Heart left ventricle (tissue), 16 donors: ENCODE measurements around the gene ATRN. TPM values are rescaled to one million over a fixed set of nuclear protein-coding genes. Genes with fewer than 3 reads are reported as not detected.

Source experiments
- ATAC-seq, 4 donors: fragments of 200-7000 bp; cut with Tn5 transposase; one replicate each; pipeline ENCODE4 v1.9.1; 2020 to 2022; ENCODE audit warnings: moderate library complexity in 4 of 4, mild to moderate bottlenecking in 3 of 4, moderate number of reproducible peaks in 1 of 4
- DNase-seq, 5 donors: peaks; one replicate each; pipeline ENCODE4 v3.0.0-alpha.2; 2020
- H3K27ac ChIP-seq, 12 donors: fragments of 200-600 bp; sonication (generic) in 4 of 12; one replicate each; pipeline versions ENCODE4 v1.5.0 to v1.8.0; 2016 to 2022; ENCODE audit warnings: mild to moderate bottlenecking in 2 of 12
- H3K27me3 ChIP-seq, 9 donors: fragments of 200-600 bp; sonication (generic) in 2 of 9; one replicate each; pipeline versions ENCODE4 v1.5.1 to v1.8.0; 2016 to 2022; ENCODE audit warnings: mild to moderate bottlenecking in 3 of 9
- H3K36me3 ChIP-seq, 9 donors: fragments of 200-600 bp; sonication (generic) in 2 of 9; one replicate each; pipeline versions ENCODE4 v1.5.0 to v1.8.0; 2018 to 2022; ENCODE audit warnings: mild to moderate bottlenecking in 2 of 9
- H3K4me1 ChIP-seq, 12 donors: fragments of 200-600 bp; sonication (generic) in 4 of 12; one replicate each; pipeline versions ENCODE4 v1.5.0 to v1.8.0; 2016 to 2022; ENCODE audit warnings: mild to moderate bottlenecking in 3 of 12
- H3K4me3 ChIP-seq, 12 donors: fragments of 200-600 bp; sonication (generic) in 4 of 12; one replicate each; pipeline versions ENCODE4 v1.5.0 to v1.8.0; 2017 to 2022; ENCODE audit warnings: mild to moderate bottlenecking in 9 of 12, moderate library complexity in 4 of 12
- H3K9me3 ChIP-seq, 12 donors: fragments of 200-600 bp; sonication (generic) in 4 of 12; one replicate each; pipeline versions ENCODE4 v1.5.0 to v1.8.0; 2016 to 2022; ENCODE audit warnings: mild to moderate bottlenecking in 1 of 12
- CTCF ChIP-seq, 12 donors: fragments of 200-600 bp; sonication (generic) in 4 of 12; IDR thresholded peaks; one replicate each; pipeline versions ENCODE4 v1.5.0 to v1.8.0; 2018 to 2022; ENCODE audit warnings: antibody characterized with exemption in 12 of 12, mild to moderate bottlenecking in 5 of 12
- POLR2A ChIP-seq, 2 donors: fragments of 450-650 bp; IDR thresholded peaks; one replicate each; pipeline ENCODE4 v1.6.1; 2017; ENCODE audit warnings: antibody characterized with exemption in 2 of 2, mild to moderate bottlenecking in 2 of 2, moderate library complexity in 2 of 2
- WGBS, 4 donors: extraction: QIAGEN DNeasy Blood & Tissue Kit in 2 of 4; methylation state at CpG; one replicate each; pipeline versions ENCODE4 v1.1.5 to v1.1.7; 2013 to 2018; 5-methylcytosine and 5-hydroxymethylcytosine counted together
- intact Hi-C, 10 donors: fragments of 100-400 bp; cut with DNase I; formaldehyde crosslinking; loops; one replicate each; pipeline versions ENCODE4 v1.11.1 to v1.14.2; 2022
- polyA plus RNA-seq, 2 donors: library from polyadenylated mRNA; stranded (reverse); fragments of 200-250 nt; gene quantifications; one replicate each; pipeline ENCODE4 v1.2.3, GENCODE V29; 2013
- total RNA-seq, 9 donors: library from RNA; depleted of rRNA in 2 of 9; stranded (reverse); fragments of >200 nt in 2 of 9; fragmentation: NEBNext Ultra II Directional in 3 of 9; extraction: Animal tissue kit (Norgen Biotek cat#: 25700) in 3 of 9; gene quantifications; one replicate each; pipeline versions ENCODE4 v1.1.0 to v1.2.4, GENCODE V29; 2016 to 2023
- donor health status: ischemic (EF 13 %, LVEDD 7.1; RV severe dilation, severe dysfunction).
- donor health status: healthy with polysubstance abuse.
- donor health status: DM: no; HTN: yes; CAD: no.
- donor health status: DM: no; HTN: no; CAD: no.
- donor health status: ischemic (EF 25% LVEDD 6.9; RV normal size, moderate dysfunction).
- donor health status: ischemic (EF 25% LVEDD 5.7; RV mildly dilated, moderate dysfunction).
- donor health status: healthy.
- donor health status: DM: yes; HTN: yes; CAD: no.
- donor health status: ischemic (EF 35%, LVEDD 5.7; RV mildly dilated, moderate dysfunction).
- donor health status: nonischemic (EF 11% LVEDD 7.7; RV severe dilation, severe dysfunction).
- donor health status: DM: yes; HTN: yes; CAD: no.
- donor health status: PGD.
- donor health status: ischemic (EF 29% LVEDD 5.4; RV normal size, mild dysfunction).
- donor health status: nonischemic (EF 23%, LVEDD 6.1; RV moderate dilation, normal function).

Gene ATRN
- total and polyA plus RNA-seq, 11 donors, result 4.8 to 44.7 (median 32.6) TPM

- no peak for TF ChIP-seq POLR2A (IDR thresholded peaks at IDR 0.05)
- peak in 1 of 5 donors; percentile 32 for DNase-seq
- H3K9me3 ChIP-seq, result no peaks in the 10 kb centered on the region
- H3K36me3 ChIP-seq, result no peaks in the 10 kb centered on the region
- peak overlapping the region in 4 of 12 donors; percentile 5 to 80 (median 30) for H3K27ac ChIP-seq
- intact Hi-C loops, result no loop called here
- H3K4me1 ChIP-seq, result peaks cover 0 to 29% (median 0%) of the 10 kb centered on the region in 12 donors
- no peaks in the 10 kb centered on the region for H3K27me3 ChIP-seq
- peak; percentile 15 to 51 (median 36) for ATAC-seq
- 79 to 94% (median 86%) methylated on average over 13 to 14 of the region's 14 CpGs for WGBS, 4 donors
- H3K4me3 ChIP-seq, result peak overlapping the region in 1 of 12 donors; percentile 4
Measured at GRCh38 chr20:3430376-3431069, 40.3 kb upstream of the ATRN start.

DNA sequence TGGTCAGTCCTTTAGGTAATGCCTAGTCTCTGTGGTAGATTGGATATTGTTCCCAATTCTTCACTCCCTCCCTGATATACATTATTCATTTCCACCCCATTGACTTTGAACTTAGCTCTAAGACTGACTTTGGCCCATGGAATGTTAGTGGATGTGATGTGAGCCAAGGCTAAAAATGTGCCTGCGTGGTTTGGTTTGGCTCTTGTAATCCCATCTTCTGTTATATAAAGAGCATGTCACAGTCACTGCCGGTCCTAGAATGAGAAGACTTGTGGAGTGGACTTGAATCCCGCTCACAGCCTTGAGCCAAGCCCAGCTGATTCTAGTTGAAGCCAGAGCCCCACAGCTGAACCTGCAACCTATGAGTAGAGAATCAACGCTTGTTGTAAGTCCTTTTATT, 39.7 kb upstream of the ATRN start:
- H3K4me3 ChIP-seq, result no peak overlapping the region
- no peaks in the 10 kb centered on the region for H3K36me3 ChIP-seq
- H3K9me3 ChIP-seq, result no peaks in the 10 kb centered on the region
- intact Hi-C loops, result no loop called here
- H3K27ac ChIP-seq, result peak overlapping the region in 4 of 12 donors; percentile 5 to 80 (median 29)
- H3K27me3 ChIP-seq, result no peaks in the 10 kb centered on the region
- no peak for DNase-seq
- H3K4me1 ChIP-seq, result peaks cover 0 to 29% (median 0%) of the 10 kb centered on the region in 12 donors
- peak in 3 of 4 donors; percentile 34 to 75 (median 53) for ATAC-seq
- WGBS, 4 donors, result 65 to 85% (median 81%) methylated on average over 4 of the region's 4 CpGs
- TF ChIP-seq CTCF (IDR thresholded peaks at IDR 0.05), result no peak
- no peak for TF ChIP-seq POLR2A (IDR thresholded peaks at IDR 0.05)

DNA sequence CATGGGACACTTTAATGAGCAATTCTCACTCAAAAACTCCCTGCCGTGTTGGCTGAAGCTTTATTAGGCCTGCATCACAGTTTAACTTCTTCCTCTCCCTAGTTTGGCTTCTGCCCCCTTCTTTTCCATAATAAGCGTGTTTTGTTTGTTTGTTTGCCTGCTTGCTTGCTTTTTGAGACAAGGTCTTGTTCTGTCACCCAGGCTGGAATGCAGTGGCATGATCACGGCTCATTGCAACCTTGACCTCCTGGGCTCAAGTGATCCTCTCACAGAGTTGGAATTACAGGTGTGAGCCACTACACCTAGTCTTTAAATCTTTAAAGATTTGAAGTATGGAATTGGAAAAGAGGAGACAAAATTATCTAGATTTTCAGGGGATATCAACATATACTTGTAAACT, 38.0 kb upstream of the ATRN start:
- H3K4me1 ChIP-seq, result peaks cover 0 to 29% (median 0%) of the 10 kb centered on the region in 12 donors
- TF ChIP-seq POLR2A (IDR thresholded peaks at IDR 0.05), result no peak
- no peak for TF ChIP-seq CTCF (IDR thresholded peaks at IDR 0.05)
- H3K4me3 ChIP-seq, result no peak overlapping the region
- H3K9me3 ChIP-seq, result no peaks in the 10 kb centered on the region
- ATAC-seq, result no peak
- no peaks in the 10 kb centered on the region for H3K27me3 ChIP-seq
- no peak overlapping the region for H3K27ac ChIP-seq
- WGBS, 4 donors, result 73 to 88% (median 87%) methylated on average over 3 of the region's 3 CpGs
- no peaks in the 10 kb centered on the region for H3K36me3 ChIP-seq
- DNase-seq, result no peak
- intact Hi-C loops, result no loop called here

- H3K27me3 ChIP-seq, result no peaks in the 10 kb centered on the region
- H3K9me3 ChIP-seq, result no peaks in the 10 kb centered on the region
- TF ChIP-seq CTCF (IDR thresholded peaks at IDR 0.05), result no peak
- no peak for TF ChIP-seq POLR2A (IDR thresholded peaks at IDR 0.05)
- H3K27ac ChIP-seq, result peak overlapping the region in 1 of 12 donors; percentile 62
- H3K4me3 ChIP-seq, result no peak overlapping the region
- ATAC-seq, result no peak
- H3K4me1 ChIP-seq, result peaks cover 0 to 29% (median 0%) of the 10 kb centered on the region in 12 donors
- no peak for DNase-seq
- intact Hi-C loops, result loop anchor here in 1 of 10 donors (1.0 kb wide), 1 partner anchor 9 kb away; no protein-coding TSS in a partner anchor
- H3K36me3 ChIP-seq, result no peaks in the 10 kb centered on the region
- 69 to 89% (median 84%) methylated on average over 3 of the region's 3 CpGs for WGBS, 4 donors
Measured at GRCh38 chr20:3433744-3434143, 37.1 kb upstream of the ATRN start.
